SK-N-MC (cell line): ENCODE measurements around the gene USP40.

Source experiments
- EZH2 ChIP-seq: fragments of 200-600 bp; sonication (generic); IDR thresholded peaks from one replicate; pipeline ENCODE4 v1.6.1; 2017; ENCODE audit warnings: antibody characterized with exemption
- POLR2AphosphoS5 ChIP-seq: IDR thresholded peaks from 2 replicates; pipeline ENCODE4 v1.6.1; 2012; ENCODE audit warnings: mild to moderate bottlenecking, low read depth, low read length, borderline replicate concordance

DNA sequence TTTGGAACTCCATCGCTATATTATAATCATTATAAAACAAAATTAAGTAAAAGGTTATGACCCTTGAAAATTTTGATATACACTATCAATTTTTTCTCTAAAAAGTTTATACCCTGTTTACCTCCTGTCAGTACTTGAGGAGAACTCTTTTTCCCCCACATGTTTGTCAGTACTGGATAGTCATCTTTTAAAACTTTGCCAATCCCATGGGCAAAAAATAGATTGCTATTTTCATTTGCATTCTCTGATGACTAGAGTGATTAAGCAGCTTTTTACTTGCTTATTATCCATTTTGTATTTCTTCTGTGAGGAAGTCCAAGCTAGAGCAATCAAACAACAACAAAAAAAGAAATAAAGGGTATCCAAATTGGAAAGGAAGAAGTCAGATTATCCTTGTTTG, 135.9 kb downstream of the USP40 start:
- TF ChIP-seq EZH2 (no peak), POLR2AphosphoS5 (no peak)
